HL-60 (cell line): ENCODE data around the gene NDUFV2.

Experiments
- DNase-seq, 2 experiments: peaks; one replicate each; pipeline ENCODE4 v3.0.0-alpha.2; 2010 to 2020; ENCODE audit warnings: low read depth in 1 of 2, low spot score in 1 of 2
- H3K27ac ChIP-seq: fragments of 250-450 bp; sonication (Bioruptor Pico); replicated peaks from 2 replicates; pipeline ENCODE4 v1.5.1; 2020; ENCODE audit warnings: mild to moderate bottlenecking, moderate library complexity
- H3K27me3 ChIP-seq: fragments of 250-450 bp; sonication (Bioruptor Pico); 2 replicates; pipeline ENCODE4 v1.5.1; 2021; ENCODE audit warnings: mild to moderate bottlenecking, moderate library complexity; ENCODE audit not compliant: insufficient read depth, poor library complexity, severe bottlenecking
- H3K4me3 ChIP-seq: replicated peaks from 2 replicates; pipeline ENCODE4 v1.5.1; 2011; ENCODE audit warnings: mild to moderate bottlenecking, control low read depth, low read length; ENCODE audit not compliant: insufficient read depth
- GABPA ChIP-seq: IDR thresholded peaks from 2 replicates; pipeline ENCODE4 v1.6.1; 2012; ENCODE audit warnings: low read depth
- POLR2AphosphoS5 ChIP-seq: IDR thresholded peaks from 2 replicates; pipeline ENCODE4 v1.6.1; 2012; ENCODE audit warnings: low read depth
- SPI1 ChIP-seq: IDR thresholded peaks from 2 replicates; pipeline ENCODE4 v1.6.1; 2012; ENCODE audit warnings: low read depth, mild to moderate bottlenecking, borderline replicate concordance
- TF ChIP-seq, protein P1 (sequence below): IDR thresholded peaks from one replicate; pipeline ENCODE4 v1.5.1; 2011; ENCODE audit warnings: low read length, control low read depth, inconsistent platforms; ENCODE audit not compliant: insufficient read depth
- TF ChIP-seq, protein P2 (sequence below): IDR thresholded peaks from 2 replicates; pipeline ENCODE4 v1.6.1; 2012; ENCODE audit warnings: low read depth; ENCODE audit not compliant: insufficient replicate concordance

Gene NDUFV2

DNA sequence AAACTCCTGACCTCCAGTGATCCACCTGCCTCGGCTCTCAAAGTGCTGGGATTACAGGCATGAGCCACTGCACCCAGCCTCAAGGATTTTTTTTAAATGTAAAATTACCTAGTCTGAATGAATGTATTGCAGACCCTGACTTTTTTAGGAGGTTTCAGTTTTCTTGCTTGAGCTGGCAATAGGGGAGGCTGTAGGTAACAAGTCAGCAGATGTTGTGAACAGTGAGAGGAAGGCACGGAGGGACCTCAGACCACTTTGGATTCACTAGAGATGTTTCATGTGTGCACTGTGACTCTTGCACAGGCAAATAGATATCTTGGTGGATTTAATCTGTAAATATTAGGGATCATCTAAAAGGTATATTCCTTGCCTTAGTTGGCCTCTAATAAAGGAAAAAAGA is 6.4 kb downstream of the NDUFV2 start:
- TF ChIP-seq, protein P1, sequence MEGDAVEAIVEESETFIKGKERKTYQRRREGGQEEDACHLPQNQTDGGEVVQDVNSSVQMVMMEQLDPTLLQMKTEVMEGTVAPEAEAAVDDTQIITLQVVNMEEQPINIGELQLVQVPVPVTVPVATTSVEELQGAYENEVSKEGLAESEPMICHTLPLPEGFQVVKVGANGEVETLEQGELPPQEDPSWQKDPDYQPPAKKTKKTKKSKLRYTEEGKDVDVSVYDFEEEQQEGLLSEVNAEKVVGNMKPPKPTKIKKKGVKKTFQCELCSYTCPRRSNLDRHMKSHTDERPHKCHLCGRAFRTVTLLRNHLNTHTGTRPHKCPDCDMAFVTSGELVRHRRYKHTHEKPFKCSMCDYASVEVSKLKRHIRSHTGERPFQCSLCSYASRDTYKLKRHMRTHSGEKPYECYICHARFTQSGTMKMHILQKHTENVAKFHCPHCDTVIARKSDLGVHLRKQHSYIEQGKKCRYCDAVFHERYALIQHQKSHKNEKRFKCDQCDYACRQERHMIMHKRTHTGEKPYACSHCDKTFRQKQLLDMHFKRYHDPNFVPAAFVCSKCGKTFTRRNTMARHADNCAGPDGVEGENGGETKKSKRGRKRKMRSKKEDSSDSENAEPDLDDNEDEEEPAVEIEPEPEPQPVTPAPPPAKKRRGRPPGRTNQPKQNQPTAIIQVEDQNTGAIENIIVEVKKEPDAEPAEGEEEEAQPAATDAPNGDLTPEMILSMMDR: no peak
- TF ChIP-seq SPI1 (no peak), POLR2AphosphoS5 (no peak), GABPA (no peak)
- TF ChIP-seq, protein P2, sequence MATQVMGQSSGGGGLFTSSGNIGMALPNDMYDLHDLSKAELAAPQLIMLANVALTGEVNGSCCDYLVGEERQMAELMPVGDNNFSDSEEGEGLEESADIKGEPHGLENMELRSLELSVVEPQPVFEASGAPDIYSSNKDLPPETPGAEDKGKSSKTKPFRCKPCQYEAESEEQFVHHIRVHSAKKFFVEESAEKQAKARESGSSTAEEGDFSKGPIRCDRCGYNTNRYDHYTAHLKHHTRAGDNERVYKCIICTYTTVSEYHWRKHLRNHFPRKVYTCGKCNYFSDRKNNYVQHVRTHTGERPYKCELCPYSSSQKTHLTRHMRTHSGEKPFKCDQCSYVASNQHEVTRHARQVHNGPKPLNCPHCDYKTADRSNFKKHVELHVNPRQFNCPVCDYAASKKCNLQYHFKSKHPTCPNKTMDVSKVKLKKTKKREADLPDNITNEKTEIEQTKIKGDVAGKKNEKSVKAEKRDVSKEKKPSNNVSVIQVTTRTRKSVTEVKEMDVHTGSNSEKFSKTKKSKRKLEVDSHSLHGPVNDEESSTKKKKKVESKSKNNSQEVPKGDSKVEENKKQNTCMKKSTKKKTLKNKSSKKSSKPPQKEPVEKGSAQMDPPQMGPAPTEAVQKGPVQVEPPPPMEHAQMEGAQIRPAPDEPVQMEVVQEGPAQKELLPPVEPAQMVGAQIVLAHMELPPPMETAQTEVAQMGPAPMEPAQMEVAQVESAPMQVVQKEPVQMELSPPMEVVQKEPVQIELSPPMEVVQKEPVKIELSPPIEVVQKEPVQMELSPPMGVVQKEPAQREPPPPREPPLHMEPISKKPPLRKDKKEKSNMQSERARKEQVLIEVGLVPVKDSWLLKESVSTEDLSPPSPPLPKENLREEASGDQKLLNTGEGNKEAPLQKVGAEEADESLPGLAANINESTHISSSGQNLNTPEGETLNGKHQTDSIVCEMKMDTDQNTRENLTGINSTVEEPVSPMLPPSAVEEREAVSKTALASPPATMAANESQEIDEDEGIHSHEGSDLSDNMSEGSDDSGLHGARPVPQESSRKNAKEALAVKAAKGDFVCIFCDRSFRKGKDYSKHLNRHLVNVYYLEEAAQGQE: no peak
- no peak for DNase-seq
- no peak overlapping the region for H3K27ac ChIP-seq
- no peak overlapping the region for H3K4me3 ChIP-seq
- no peaks in the 10 kb centered on the region for H3K27me3 ChIP-seq

DNA sequence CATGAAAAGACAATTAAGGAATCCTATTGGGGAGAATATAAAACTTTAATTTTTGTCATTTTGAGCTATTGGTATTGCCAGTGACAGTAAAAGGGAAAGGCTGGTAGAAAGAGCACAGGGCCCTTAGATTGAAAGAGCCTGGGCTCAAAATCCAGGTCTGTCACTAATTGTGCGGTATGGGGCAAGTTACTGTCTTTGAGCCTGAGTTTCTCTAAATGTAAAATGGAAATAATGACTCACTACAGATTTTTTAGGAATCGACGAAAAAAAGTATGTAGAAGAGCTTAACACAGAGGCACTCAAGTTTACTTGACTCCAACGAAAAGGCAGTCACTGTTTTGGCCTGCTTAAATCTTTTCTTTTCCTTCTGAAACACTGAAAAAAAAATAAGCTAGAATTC is 7.0 kb downstream of the NDUFV2 start:
- TF ChIP-seq, protein P1: no peak
- TF ChIP-seq POLR2AphosphoS5: no peak
- no peak for TF ChIP-seq SPI1
- TF ChIP-seq, protein P2: no peak
- TF ChIP-seq GABPA: no peak
- no peak overlapping the region for H3K27ac ChIP-seq
- DNase-seq: no peak
- H3K4me3 ChIP-seq: no peak overlapping the region
- no peaks in the 10 kb centered on the region for H3K27me3 ChIP-seq

DNA sequence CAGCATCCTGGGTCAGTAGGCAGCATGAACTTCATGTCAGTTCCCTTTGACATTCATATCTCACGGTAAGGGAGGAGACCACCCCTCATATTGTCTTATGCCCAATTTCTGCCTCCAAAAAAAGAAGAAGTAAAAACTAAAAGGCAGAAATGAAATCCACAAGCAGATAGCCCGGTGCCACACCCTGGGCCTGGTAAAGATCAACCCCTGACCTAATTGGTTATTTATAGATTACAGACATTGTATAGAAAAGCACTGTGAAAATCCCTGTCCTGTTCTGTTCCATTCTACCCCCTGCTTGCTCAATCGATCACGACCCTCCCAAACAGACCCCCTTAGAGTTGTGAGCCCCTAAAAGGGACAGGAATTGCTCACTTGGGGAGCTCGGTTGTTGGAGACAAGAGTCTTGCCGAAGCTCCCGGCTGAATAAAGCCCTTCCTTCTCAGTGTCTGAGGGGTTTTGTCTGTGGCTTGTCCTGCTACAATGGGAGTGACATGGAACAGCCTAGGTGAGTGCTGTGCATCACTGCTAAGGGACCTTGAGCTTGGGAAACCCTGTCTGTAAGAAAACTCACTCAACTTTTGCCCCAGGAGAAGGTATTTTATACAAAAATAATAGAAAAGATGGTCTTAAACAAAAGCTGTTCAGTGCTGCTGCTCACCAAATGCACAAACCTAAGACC is 11.1 kb downstream of the NDUFV2 start:
- H3K27ac ChIP-seq: no peak overlapping the region
- no peak overlapping the region for H3K4me3 ChIP-seq
- no peak for TF ChIP-seq GABPA
- TF ChIP-seq SPI1: no peak
- TF ChIP-seq, protein P1: no peak
- no peak for DNase-seq
- H3K27me3 ChIP-seq: no peaks in the 10 kb centered on the region

DNA sequence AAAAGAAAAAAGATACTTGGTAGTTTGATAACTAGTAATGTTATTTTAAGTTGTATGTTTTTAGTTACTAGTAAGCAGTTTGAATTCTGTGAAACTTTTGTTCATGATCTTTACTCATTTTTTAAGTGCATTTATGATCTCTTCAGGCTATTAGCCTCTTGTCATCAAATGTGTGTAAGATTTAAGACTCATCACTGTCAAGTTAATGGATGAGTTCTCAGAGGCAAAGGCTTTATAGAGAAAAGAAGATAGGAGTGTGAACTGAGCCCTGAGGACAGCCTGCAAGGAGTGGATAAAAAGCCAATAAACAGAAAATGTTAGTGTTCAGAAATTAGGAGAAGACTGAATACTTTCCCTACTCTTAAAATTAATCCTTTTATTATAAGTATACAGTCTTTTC is 13.5 kb downstream of the NDUFV2 start:
- TF ChIP-seq, protein P1: no peak
- no peak for TF ChIP-seq SPI1
- no peak for TF ChIP-seq POLR2AphosphoS5
- TF ChIP-seq GABPA: no peak
- TF ChIP-seq, protein P2: no peak
- DNase-seq: no peak
- Histone ChIP-seq H3K27me3 (no peaks in the 10 kb centered on the region), H3K27ac (no peak overlapping the region), H3K4me3 (no peak overlapping the region)
